Ureter (tissue), 1 donor: Measurements from ENCODE around the gene ALDH3A1. TPM values are rescaled to one million over a fixed set of nuclear protein-coding genes. Genes with fewer than 3 reads are reported as not detected.

Experiments used
- DNase-seq: peaks from one replicate; pipeline ENCODE4 v3.0.0-alpha.2; 2020; ENCODE audit warnings: low spot score
- total RNA-seq: library from RNA; stranded (reverse); gene quantifications from one replicate; pipeline ENCODE4 v1.2.4, GENCODE V29; 2023
- donor health status: DM: yes; HTN: yes; CAD: no.

ALDH3A1 gene
- total RNA-seq, 1 donor from 2014 or later = 1.2 TPM

DNA sequence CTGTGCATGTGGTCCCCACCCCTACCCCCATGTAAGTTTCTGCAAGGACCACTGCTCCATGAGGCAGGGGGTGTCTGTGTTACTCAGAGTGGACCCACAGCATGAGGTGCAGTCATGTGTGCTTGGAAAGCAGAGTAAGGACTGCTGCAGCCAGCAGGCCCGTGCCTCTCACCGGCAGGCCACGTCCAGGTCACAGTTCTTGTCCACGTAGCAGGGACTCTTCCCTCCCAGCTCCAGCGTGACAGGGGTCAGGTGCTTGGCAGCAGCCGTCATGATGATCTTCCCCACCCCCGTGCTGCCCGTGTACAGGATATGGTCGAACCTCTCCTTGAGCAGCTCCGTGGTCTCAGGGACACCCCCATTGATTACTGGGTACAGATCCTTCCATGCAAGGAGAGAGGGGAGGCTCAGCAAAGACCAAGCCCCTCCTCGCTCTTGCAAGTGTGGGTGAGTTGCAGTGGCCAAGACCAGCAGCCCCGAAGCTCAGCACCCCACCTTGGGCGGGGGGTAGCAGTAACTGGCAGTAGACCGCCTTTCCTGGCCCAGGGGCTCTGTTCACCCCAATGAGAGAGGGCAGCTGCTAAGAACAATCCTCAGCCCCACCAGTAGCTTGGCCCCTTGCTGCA, 6.2 kb downstream of the ALDH3A1 start:
- no peak for DNase-seq

GRCh38 chr17:19740933-19741332, 7.2 kb downstream of the ALDH3A1 start:
- no peak for DNase-seq

GRCh38 chr17:19739241-19740201, 8.6 kb downstream of the ALDH3A1 start:
- no peak for DNase-seq

DNA sequence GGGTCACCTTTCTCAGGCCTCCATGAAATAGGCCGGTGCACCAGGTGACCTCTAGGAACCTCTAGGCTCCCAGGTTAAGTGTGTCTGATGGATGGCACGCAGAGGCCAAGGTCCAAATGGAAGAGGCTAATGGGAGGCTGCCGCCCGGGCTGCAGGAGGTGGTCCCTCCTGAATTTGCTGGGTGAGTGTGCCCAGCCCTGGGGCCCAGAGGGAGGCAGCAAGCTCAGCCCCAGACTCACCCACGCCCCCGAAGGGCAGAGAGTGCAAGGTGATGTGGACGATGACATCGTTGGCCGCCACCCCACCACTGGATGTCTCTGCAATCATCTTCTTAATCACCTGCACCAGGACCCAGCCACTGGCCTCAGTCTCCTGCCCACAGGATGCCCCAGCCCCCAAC, 9.3 kb downstream of the ALDH3A1 start:
- DNase-seq = no peak

DNA sequence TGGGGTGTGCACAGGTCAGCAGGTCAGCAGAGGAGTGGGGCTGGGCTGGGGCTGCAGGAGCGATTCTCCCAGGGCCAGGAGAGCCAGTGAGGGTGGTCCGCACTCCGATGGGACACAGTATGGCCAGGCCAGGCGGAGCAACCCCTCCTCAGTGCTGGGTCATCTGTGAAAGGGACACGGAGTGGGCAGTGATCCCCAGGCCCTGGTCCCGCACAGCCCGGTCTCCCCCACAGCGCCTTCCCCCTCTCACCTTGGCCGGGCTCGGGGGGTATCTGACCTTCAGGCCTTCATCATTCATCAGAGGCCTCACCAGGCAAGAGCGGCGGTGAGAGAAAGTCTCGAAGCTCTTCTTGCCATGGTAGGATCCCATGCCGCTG, 10.0 kb downstream of the ALDH3A1 start:
- no peak for DNase-seq

DNA sequence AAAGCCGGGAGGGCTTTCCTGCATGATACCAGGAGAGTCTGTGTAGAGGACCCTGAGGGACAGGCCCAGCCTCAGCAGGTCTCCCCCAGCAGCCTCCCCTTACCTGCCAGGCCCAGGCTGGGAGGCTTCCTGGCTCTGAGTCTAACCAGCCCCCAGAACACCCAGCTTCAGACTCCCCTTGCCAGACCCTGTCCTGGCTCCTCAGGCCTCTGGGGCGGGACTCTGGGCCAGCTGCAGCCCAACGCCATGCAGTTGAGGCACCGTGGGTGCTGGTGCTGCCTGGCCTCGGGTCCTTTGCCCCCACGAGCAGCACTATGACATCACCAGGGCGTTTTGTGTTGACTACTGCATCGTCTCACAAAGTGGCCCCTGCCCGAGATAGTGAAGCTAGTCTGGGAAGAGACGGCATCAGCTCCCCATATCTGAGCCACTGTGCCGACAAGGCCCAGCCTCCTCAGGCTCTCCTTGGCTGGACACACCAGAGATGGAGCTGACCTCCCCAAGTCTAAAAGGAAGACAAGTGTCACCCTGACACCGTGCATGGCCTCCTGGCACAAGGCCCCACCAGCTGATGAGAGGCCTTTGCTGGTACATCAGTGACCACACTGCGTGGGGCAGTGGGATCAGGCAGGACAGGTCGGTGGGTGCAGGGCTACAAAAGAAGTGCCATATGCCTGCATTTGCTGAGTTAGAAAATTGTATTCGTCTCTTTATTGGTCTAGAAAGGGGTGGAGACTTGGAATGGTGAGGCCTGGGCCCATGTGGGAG, 10.6 kb downstream of the ALDH3A1 start:
- DNase-seq = no peak

GRCh38 chr17:19736071-19736470, 12.0 kb downstream of the ALDH3A1 start:
- DNase-seq = no peak

DNA sequence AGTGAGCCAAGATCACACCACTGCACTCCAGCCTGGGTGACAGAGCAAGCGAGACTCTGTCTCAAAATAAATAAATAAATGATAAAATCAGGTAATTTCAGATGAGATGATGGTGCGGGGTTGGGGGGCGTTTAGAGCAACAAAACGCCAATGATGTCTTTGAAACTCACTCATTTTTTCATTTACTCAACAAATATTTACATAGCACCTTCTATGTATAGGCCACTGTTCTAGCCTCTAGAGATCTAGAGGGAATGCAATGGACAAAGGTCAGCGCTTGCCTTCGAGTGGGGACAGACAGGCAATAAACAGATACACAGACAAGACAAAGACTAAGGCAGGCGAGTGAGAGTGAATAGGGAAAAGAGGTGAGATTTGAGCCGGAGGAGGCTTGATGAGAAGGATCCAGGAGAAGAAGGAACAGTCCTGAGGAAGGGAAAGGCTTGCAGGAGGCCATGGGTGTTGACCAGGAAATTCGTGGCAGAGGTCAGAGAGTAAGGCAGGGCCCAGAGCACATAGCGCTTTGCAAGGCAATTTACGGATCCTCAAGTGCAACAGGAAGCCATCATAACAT, 14.1 kb downstream of the ALDH3A1 start:
- no peak for DNase-seq

DNA sequence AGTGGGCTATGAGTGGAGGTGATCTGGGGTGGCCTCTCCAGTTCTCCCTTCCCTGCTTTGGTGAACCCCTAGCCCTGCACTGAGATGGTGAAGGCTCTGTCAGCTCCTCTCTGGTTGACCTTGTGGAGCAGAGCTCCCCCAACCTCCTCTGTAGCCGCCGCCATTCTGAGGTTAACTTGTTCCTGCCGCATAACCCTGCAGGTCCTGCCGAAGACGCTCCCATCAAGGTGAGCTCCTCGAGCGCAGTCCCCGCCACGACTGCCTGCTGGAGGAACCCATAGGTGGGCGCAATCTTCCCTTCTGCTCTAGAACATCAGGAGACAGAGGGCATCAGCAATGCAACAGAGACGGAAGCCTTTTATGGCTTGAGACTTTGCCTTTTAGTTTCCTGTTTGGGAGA, 16.5 kb downstream of the ALDH3A1 start:
- no peak for DNase-seq

- no peak for DNase-seq
These were observed 17.3 kb downstream of the ALDH3A1 start for GRCh38 chr17:19730843-19731242.

DNA sequence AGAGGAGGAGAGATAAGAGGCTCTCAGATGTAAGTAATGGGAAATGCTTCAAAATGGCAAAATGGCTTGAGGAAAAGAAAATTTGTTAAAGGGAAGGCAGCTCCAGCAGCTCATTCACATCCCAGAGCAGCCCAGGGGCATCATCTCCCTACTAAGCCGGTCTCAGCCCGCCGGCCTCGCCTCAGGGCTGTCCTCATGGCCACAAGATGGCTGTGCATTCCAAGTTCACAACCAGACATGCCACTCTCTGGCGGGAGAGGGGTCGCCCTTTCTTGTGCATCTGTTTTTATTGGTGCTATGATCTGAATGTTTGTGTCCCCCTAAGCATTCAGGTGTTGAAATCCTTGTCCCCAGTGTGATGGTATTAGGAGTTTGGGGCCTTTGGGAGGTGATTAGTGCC, 18.2 kb downstream of the ALDH3A1 start:
- no peak for DNase-seq

DNA sequence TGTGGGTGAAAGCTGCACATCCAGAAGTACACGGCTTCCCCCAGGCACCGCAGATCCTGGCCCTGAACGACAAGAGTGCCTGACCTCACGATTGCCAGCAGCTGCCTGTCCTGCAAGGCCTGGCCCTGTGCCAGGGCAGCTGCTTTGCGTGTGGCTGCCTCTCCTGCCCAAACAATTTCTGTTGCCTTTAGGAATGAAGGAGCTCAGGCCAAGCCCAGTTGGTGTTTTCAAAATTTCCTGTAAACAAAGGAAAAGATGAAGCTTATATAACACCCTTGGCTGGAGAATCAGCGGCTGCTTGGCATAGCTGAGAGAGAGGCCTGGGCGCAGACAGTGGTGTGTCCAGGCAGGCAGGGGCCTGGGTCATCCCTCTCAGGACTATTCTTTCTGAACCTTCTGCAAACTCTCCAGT, 20.0 kb downstream of the ALDH3A1 start:
- DNase-seq = peak; percentile 86

DNA sequence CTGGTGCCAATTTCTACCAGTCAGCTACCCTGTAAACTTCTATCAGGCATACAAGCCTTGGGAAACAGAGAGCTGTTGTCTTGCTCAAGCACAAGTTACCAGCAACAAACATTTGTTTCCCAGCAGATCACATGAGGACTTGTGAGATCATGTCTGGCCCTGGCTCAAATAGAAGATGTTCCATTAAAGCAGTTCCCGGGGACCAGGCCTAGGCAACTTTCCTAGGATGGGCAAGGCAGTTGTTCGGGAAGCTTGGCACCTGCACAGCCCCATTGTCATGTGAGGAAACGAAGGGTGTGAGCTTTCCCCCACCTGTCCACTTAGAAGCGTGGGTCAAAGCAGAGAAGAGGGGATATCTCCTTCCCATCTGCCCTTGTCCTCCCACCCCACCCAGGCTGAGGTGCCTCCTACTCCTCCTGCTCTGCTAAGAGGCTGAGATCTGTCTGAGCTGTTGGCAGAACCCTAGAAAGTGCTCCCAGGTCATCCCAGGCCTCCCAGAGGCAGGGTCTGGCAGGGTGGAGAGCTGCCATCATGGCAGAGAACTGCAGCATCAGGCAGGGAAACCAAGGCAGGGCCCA, 20.5 kb downstream of the ALDH3A1 start:
- peak; percentile 73 for DNase-seq

DNA sequence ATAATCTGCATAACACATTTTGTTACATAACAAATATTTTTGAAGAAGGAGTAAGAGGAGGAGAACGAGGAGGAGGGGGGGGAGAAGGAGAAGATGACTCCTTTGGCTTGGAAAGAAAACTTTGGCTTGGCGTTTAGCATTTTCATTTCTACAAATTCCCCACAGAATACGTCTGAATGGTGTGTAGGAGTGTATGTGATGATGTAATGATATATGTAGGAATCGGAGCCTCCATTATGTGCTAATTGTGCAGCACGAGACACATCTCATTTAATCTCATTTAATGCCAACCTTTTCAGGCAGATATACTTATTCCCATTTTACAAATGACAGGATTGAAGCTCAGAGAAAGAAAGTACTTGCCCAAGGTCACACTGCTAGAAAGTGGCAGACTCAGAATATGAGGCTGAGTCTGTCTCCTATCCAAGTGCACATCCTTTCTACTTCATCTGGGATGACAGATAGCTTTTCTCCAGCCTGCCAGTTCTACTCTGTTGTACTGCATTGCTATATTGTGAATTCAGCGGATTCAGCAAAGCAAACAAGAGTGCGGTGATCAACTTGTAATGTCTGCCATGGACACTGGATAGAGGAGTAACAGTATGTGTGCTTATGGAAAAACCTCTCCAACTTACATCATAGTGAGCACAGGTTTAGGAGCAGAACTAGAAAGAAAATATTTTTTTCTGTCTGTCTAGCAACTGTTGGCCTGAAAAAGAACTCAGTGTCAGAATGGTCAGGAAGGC, 21.3 kb downstream of the ALDH3A1 start:
- DNase-seq = no peak

- DNase-seq = no peak
These were observed 22.6 kb downstream of the ALDH3A1 start for GRCh38 chr17:19725486-19725885.

DNA sequence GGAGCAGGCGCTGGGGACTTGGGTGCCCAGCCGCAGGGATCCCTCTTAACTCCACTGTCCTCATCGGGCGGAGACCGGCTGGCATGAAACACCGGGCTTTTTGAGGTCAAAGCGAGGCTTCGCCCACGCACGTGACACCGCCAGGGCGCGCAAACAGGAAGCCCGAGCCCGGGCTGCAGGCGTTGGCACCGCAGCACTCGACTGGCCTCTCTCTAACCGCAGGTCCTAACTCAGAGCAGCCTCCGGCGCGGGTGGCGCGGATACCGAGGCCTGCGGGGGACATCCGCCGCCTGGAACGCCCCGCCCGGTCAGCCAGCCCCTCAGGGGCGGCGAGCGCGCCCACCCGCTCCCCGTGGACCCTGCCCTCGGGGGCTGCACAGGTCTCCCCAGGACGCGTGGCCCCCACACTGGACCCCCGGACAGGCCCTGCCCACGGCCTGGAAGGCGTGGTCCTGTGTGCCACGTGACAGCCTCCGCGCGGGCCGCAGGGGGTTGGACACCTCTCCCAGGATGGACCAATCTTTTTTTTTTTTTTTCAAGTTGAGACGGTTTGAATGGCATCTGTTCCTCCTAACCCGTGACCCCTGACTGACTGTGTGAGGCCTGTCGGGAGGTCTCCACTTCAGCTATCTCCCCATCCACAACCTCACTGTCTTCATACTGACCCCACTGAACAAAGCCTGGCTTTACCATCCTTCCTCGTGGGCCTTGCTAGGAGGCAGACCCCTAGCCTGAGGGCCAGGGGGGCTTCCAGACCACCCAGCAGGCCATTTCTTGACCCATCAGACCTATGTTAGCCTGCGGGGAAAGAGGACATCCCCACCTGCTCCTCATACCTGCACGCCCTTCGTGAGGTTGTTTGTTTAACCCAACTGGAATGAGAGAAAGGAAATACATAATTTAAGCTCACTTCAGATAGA, 23.3 kb downstream of the ALDH3A1 start:
- DNase-seq = peak; percentile 72

GRCh38 chr17:19723964-19724363, 24.1 kb downstream of the ALDH3A1 start:
- no peak for DNase-seq

- no peak for DNase-seq
These were observed 27.3 kb downstream of the ALDH3A1 start for GRCh38 chr17:19720631-19721426.

DNA sequence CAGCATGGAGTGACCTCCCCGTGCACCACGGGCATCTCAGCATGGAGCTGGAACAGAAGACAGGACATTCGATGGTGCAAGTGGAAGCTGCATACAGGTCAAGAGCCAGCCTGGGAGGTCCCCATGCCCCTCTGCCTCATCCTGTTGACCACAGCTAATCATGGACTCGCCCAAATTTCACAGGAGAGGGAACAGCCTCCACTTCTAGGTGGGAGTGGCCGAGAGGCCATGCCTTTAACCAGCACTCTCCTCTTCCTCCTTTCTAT, 28.0 kb downstream of the ALDH3A1 start:
- no peak for DNase-seq
